CD4-positive, alpha-beta T cell treated with Interleukin-1 beta for 1 hour (primary cell): Measurements from ENCODE around the gene GATC.
A peak's percentile ranks its signal among the peaks of the same experiment; 100 is the strongest.

ENCODE experiments used
- DNase-seq, 2 donors: peaks; one replicate each; pipeline ENCODE4 v3.0.0-alpha.2; 2020 to 2022

GATC gene

DNA sequence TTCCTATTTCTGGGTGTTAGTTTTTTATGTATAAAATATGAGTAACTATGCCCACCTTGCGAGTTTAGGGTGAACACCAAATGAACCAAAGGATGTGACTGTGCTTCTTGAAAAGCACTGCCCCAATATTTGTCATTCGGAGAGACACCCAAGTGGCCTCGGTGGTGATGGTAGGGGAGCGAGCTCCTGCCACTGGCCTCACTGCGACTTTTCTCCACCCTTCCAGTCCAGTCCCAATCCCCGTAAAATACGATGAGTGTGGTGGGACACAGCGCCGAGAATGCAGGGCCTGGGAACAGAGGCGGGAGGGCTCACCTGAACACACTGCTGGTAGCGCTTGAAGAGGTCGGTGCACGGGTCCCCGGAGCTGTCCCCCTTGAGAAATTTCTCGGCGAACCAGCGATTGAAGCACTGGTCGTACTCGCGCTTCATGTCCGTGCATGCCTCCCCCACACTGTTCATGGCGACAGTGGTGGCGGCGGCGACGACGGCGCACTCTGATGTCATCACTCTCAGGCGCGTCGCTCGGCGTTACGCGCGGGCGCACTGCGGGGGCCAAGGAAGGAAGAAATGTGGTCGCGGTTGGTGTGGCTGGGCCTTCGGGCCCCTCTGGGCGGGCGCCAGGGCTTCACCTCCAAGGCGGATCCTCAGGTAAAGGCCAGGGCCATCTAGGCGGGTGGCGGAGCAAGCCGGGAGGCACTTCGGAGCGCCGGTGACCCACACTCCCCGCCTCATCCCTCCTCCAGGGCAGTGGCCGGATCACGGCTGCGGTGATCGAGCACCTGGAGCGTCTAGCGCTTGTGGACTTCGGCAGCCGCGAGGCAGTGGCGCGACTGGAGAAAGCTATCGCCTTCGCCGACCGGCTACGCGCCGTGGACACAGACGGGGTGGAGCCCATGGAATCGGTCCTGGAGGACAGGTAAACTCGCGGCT lies at the start of gene GATC, which contains the start of gene TRIAP1:
Gene GATC (plus strand): TSS at position 534 of the 933 bp plus-strand sequence. CDS start 37 bp downstream, at position 571.
Gene TRIAP1 (minus strand): TSS at position 474 of the 933 bp plus-strand sequence. CDS start 12 bp downstream, at position 462.
- DNase-seq: peak; percentile 87 to 90

DNA sequence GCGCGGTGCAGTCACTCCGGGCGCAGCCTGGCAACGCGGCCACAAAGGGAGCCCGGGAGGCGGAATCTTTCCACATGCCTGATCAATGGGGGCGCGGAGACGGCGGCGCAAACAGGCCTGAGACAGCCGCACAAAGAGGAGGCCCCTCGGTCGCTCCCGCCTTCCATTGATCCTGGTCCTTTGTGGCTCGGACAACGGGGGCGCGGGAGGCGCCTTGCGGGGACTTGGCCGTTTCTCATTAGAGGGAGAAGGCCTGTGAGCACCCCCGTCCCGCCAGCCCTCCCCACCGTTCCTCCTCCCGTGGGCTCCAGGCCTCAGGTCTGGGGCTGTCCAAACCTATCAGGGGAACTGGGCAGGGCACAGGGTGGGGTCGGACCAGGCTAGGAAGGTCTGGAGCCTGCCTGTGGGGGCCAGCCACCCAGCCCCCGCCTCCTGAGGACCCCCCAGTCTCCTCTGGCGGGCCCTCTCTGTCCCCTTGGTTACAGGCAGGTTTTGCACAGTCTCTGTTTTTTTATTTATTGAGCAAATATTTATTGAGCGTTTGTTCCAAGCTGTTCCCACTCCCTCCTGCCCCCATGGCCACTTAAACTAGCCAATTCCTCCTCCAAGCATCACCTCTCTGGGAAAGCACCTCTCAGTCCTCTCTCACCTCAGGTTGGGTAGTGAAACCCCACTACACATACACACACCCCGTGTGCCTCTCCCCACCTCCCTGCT lies 48.3 kb upstream of the GATC start:
- no peak for DNase-seq

DNA sequence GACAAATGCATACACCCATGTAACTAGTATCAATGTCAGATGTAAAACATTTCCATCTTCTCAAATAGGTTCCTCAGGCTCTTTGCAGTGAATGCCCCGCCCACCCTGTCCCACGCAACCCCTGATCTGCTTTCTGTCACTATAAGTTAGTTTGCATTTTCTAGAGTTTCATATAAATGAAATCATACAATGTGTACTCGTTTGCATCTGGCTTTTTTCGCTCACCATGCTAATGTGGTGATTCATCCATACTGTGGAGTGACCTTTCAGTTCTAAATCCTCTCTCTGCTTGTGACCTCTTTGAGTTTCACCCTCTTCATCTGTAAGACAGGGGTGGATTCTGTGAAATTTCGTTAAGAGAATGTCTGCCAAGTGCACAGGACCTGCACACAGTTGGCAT lies 46.7 kb upstream of the GATC start:
- no peak for DNase-seq

DNA sequence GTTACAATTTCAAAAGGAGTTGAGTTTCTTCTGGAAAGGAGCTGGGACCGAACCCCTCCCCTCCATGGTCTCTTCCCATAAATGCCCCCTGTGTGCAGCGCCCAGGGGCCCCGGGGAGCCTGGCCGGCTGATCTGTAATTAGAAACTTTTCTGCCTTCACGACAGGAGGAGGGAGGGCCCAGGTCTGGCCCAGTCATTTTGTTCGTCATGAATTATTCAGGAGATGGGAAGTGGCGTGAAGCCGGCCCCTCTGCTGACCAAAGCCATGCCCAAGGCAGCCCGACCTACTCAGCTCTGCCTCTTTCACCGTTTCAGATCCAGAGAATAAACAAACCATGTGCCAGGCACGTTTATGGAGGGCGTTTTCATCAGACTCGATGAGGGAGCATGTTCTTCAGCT lies 44.0 kb upstream of the GATC start:
- DNase-seq: no peak

- no peak for DNase-seq
Observed at GRCh38 chr12:120403869-120404268, 42.4 kb upstream of the GATC start.

DNA sequence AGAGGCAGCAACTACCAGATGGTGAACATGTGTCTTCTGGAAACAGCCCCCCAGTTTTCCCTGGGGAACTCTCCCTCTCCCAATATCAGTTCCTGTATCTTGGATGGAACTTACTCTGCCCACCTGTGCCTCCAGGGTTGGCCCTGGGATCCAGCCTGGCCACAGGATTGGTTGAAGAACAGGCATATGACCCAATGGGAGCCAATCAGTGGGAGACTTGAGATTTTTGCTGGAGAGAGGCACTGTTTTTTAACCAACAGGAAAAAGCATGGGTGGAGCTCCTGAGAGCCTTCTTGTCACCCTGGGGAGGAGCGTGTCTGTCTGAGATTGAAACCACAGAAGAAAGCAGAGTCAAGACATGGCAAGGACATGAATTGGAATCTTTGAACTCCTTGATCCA lies 42.0 kb upstream of the GATC start:
- DNase-seq: no peak

- no peak for DNase-seq
Observed at GRCh38 chr12:120406069-120406468, 40.2 kb upstream of the GATC start.

GRCh38 chr12:120406553-120406952 lies 39.7 kb upstream of the GATC start:
- DNase-seq: no peak

- no peak for DNase-seq
Observed at GRCh38 chr12:120408771-120409170, 37.5 kb upstream of the GATC start.

DNA sequence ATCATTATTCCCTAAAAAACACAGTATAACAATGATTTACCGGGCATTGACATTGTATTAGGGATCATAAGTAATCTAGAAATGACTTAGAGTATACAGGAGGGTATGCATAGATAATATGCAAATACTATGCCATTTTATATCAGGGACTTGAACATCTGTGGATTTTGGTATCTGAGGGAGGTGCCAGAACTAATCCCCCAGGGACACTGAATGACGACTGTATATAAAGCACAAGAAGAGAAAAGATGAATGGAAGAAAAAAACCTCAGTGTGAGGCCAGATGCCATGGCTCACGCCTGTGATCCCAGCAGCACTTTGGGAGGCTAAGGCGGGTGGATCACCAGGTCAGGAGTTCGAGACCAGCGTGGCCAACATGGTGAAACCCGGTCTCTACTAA lies 33.8 kb upstream of the GATC start:
- no peak for DNase-seq

GRCh38 chr12:120413901-120414695 lies 32.1 kb upstream of the GATC start:
- DNase-seq: no peak

DNA sequence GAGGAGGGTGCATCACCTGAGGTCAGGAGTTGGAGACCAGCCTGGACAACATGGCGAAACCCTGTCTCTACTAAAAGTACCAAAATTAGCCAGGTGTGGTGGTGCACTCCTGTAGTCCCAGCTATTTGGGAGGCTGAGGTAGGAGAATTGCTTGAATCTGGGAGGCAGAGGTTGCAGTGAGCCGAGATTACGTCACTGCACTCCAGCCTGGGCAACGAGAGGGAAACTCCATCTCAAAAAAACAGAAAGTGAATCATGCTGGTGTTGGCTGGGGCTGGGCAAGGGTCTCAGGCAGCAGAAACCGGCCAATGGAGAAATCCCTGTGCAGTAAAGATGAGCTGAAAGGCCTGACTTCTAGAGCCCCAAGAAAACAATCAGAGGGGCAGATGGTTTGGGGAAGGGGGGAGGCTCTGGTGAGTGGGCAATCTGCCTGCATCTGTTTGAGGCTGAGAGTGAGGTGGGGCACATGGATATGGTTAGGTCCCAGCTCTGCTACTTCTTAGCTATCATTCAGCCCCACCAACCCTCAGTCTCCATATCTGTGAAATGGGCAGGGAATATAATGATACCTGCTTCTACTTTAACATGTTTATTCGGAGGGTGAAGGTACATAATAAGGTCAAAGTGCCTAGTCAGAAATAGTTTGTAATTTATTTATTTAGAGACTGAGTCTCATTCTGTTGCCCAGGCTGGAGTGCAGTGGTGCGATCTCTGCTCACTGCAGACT lies 29.6 kb upstream of the GATC start:
- DNase-seq: no peak

DNA sequence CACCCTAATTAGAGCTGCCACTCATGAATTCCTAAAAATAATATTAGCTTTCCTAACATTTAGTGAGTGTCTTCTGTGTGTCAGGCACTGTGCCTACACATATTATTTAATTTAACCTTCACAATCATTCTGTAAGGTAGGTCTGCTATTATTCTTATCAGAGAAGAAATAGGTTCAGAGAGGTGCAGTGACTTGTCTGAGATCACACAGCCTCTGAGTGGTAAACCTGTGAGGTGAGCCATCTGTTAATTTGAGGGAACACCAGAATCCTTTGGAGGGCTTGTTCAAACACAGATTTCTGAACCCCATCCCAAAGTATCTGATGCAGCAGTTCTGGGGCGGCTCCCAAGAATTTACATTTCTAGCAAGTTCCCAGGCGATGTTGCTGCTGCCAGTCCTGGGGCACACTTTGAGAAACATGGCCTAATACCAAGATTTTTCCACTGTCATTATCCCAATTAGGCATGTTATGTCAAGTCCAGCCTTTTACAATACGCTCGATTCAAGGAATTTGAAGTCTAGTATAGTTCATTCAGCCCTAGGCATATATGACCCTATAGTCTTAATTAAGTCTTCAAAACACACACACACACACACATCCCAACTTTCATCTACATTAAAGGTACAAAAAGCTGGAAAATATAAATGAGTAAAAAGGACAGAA lies 28.2 kb upstream of the GATC start:
- DNase-seq: no peak

GRCh38 chr12:120421701-120422100 lies 24.5 kb upstream of the GATC start:
- DNase-seq: no peak

GRCh38 chr12:120422892-120423456 lies 23.3 kb upstream of the GATC start:
- no peak for DNase-seq

DNA sequence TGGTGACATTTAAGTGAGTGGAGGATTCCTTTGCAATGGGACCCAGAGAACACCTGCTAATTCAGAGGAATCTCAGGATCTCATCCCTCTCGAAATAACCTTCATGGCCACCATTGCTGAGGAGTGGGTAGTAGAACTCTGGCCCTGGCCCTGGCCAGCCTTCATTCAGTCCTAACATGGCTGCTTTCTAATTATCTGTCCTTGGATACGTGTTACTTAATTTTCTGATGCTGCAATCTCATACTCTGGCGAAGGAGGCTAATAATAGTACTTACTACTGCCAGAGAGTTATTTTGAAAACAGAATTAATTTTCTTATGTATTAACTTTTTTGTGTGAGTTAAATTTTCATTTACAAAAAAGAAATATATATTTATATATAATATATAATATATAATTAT lies 20.4 kb upstream of the GATC start:
- no peak for DNase-seq

DNA sequence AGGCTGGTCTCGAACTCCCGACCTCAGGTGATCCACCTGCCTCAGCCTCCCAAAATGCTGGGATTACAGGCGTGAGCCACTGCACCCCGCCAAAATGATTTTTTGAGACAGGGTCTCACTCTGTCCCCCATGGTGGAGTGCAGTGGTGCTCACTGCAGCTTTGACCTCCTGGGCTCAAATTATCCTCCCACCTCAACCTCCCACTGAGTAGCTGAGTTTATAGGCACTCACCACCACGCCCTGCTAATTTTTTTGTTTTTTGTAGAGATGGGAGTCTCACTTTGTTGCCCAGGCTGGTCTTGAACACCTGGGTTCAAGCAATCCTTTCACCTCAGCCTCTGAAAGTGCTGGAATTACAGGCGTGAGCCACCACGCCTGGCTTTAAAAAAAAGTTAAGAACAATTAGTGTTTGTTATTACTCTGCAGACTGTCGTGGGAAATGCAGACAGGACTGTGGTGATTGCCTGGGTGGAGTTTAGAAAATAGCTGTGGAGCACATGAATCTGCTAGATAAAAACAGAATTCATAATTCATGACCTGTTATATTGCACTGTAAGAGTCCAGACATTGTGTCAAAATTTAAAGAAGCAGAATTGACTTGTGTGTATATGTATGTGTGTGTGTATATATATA lies 17.5 kb upstream of the GATC start:
- no peak for DNase-seq

GRCh38 chr12:120429368-120429767 lies 16.9 kb upstream of the GATC start:
- DNase-seq: no peak

DNA sequence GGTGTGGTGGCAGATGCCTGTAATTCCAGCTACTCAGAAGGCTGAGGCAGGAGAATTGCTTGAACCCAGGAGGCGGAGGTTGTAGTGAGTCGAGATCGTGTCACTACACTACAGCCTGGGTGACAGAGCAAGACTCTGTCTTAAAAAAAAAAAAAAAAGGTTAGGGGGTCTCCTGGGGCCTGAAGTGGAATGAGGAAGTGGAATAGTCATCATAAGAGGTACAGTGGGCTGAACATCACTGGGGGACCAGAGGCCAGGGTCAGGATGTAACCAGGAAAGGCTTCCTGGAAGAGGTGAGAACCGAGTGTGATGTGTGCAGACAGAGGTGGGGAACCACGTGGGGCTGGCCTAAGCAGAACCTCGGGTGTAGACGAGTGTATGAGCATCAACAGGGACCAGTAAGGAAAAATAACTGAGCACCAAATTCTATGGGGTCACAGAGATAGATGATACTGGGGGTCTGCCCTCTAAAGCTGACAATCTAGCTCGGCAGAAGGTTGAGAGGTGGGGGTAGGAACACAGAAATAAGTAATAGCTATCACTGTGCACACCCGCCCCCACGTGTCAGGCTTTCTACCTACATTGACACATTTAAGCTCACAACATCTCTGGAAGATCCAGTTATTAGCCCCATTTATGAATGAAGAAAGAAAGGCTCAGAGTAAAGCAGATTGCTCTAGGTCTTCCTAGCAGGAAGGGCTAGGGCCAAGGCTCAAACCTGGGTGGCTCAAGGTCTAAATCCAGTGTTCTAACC lies 13.3 kb upstream of the GATC start:
- no peak for DNase-seq
